H9 (cell line): ENCODE measurements around the gene FHIT. TPM values are rescaled to one million over a fixed set of nuclear protein-coding genes. Genes with fewer than 3 reads are reported as not detected.

Source experiments
- DNase-seq: peaks from one replicate; pipeline ENCODE4 v3.0.0-alpha.2; 2017
- H2AFZ ChIP-seq: one replicate; pipeline ENCODE4 v1.6.1; 2013; ENCODE audit warnings: mild to moderate bottlenecking, low read length, control low read depth, moderate library complexity
- H2AK5ac ChIP-seq: 2 replicates; pipeline ENCODE4 v1.6.1; 2013; ENCODE audit warnings: low read length, control low read depth, mixed read lengths; ENCODE audit not compliant: insufficient read length
- H2BK120ac ChIP-seq: one replicate; pipeline ENCODE4 v1.6.1; 2013; ENCODE audit warnings: low read depth, mild to moderate bottlenecking, low read length, control low read depth, inconsistent platforms; ENCODE audit not compliant: poor library complexity, severe bottlenecking
- H2BK12ac ChIP-seq: 2 replicates; pipeline ENCODE4 v1.6.1; 2013; ENCODE audit warnings: low read length, control low read depth, mixed read lengths, low read depth; ENCODE audit not compliant: insufficient read length
- H2BK15ac ChIP-seq: 2 replicates; pipeline ENCODE4 v1.6.1; 2013; ENCODE audit warnings: low read depth, low read length, control low read depth
- H2BK20ac ChIP-seq: one replicate; pipeline ENCODE4 v1.6.1; 2013; ENCODE audit warnings: low read depth, mild to moderate bottlenecking, low read length, control low read depth, inconsistent platforms; ENCODE audit not compliant: poor library complexity, severe bottlenecking
- H2BK5ac ChIP-seq: 2 replicates; pipeline ENCODE4 v1.6.1; 2013; ENCODE audit warnings: low read length, control low read depth, mixed read lengths; ENCODE audit not compliant: insufficient read length
- H3K14ac ChIP-seq: 2 replicates; pipeline ENCODE4 v1.6.1; 2013; ENCODE audit warnings: low read length, control low read depth; ENCODE audit not compliant: insufficient read depth
- H3K18ac ChIP-seq: 2 replicates; pipeline ENCODE4 v1.6.1; 2013; ENCODE audit warnings: low read depth, mild to moderate bottlenecking, mixed read lengths, low read length, control low read depth; ENCODE audit not compliant: insufficient read length
- H3K23ac ChIP-seq: 2 replicates; pipeline ENCODE4 v1.6.1; 2013; ENCODE audit warnings: low read length, control low read depth, mixed read lengths, low read depth; ENCODE audit not compliant: insufficient read length
- H3K23me2 ChIP-seq: 2 replicates; pipeline ENCODE4 v1.6.1; 2013; ENCODE audit warnings: low read depth, mild to moderate bottlenecking, mixed read lengths, low read length, control low read depth; ENCODE audit not compliant: insufficient read length, poor library complexity, severe bottlenecking
- H3K27ac ChIP-seq: 2 replicates; pipeline ENCODE4 v1.5.1; 2013; ENCODE audit warnings: low read length, control low read depth, mixed read lengths, low read depth; ENCODE audit not compliant: insufficient read length
- H3K27me3 ChIP-seq: 2 replicates; pipeline ENCODE4 v1.6.1; 2013; ENCODE audit warnings: low read length, control low read depth, inconsistent platforms; ENCODE audit not compliant: insufficient read depth
- H3K4ac ChIP-seq: 2 replicates; pipeline ENCODE4 v1.6.1; 2013; ENCODE audit warnings: low read depth, mild to moderate bottlenecking, control low read depth, inconsistent platforms, low read length, moderate library complexity
- H3K4me1 ChIP-seq: 2 replicates; pipeline ENCODE4 v1.6.1; 2013; ENCODE audit warnings: low read length, control low read depth, inconsistent platforms; ENCODE audit not compliant: insufficient read depth
- H3K4me2 ChIP-seq: 2 replicates; pipeline ENCODE4 v1.6.1; 2013; ENCODE audit warnings: low read length, control low read depth, mixed read lengths; ENCODE audit not compliant: insufficient read length, insufficient read depth
- H3K56ac ChIP-seq: 2 replicates; pipeline ENCODE4 v1.6.1; 2013; ENCODE audit warnings: low read depth, mild to moderate bottlenecking, mixed read lengths, low read length, control low read depth; ENCODE audit not compliant: insufficient read length
- H3K79me1 ChIP-seq: 2 replicates; pipeline ENCODE4 v1.6.1; 2013; ENCODE audit warnings: low read depth, mild to moderate bottlenecking, moderate library complexity, low read length, control low read depth, inconsistent platforms; ENCODE audit not compliant: insufficient read depth, poor library complexity, severe bottlenecking
- H3K79me2 ChIP-seq: 2 replicates; pipeline ENCODE4 v1.6.1; 2013; ENCODE audit warnings: low read length, control low read depth, inconsistent platforms; ENCODE audit not compliant: insufficient read depth
- H3K9ac ChIP-seq: 2 replicates; pipeline ENCODE4 v1.6.1; 2013; ENCODE audit warnings: low read length, control low read depth, mixed read lengths; ENCODE audit not compliant: insufficient read length; ENCODE audit errors: extremely low read depth
- H3K9me3 ChIP-seq: one replicate; pipeline ENCODE4 v1.6.1; 2013; ENCODE audit warnings: low read depth, low read length, inconsistent platforms; ENCODE audit not compliant: control insufficient read depth
- H3T11ph ChIP-seq: one replicate; pipeline ENCODE4 v1.6.1; 2013; ENCODE audit warnings: mild to moderate bottlenecking, low read length, control low read depth, inconsistent platforms
- H4K20me1 ChIP-seq: one replicate; pipeline ENCODE4 v1.6.1; 2013; ENCODE audit not compliant: control insufficient read depth, insufficient read length, insufficient read depth
- H4K5ac ChIP-seq: 2 replicates; pipeline ENCODE4 v1.6.1; 2013; ENCODE audit warnings: low read depth, mild to moderate bottlenecking, mixed read lengths, low read length, control low read depth; ENCODE audit not compliant: insufficient read length
- H4K8ac ChIP-seq: replicated peaks from 2 replicates; pipeline ENCODE4 v1.6.1; 2013; ENCODE audit warnings: low read length, control low read depth, mixed read lengths, low read depth; ENCODE audit not compliant: insufficient read length
- H4K91ac ChIP-seq: 2 replicates; pipeline ENCODE4 v1.6.1; 2013; ENCODE audit warnings: low read depth, mild to moderate bottlenecking, moderate library complexity, mixed read lengths, low read length, control low read depth; ENCODE audit not compliant: insufficient read length
- H3K27ac Mint-ChIP-seq, 3 experiments: 2 replicates in 2 of 3; 3 replicates in 1 of 3; pipeline ENCODE4 v1.8.0; 2020 to 2021; ENCODE audit warnings: mixed read lengths in 3 of 3, mild to moderate bottlenecking in 1 of 3, moderate library complexity in 1 of 3
- H3K27me3 Mint-ChIP-seq: 2 replicates; pipeline ENCODE4 v1.8.0; 2021; ENCODE audit warnings: low read depth, mild to moderate bottlenecking, moderate library complexity, mixed read lengths
- H3K36me3 Mint-ChIP-seq, 3 experiments: 2 replicates in 2 of 3; 3 replicates in 1 of 3; pipeline ENCODE4 v1.8.0; 2020 to 2021; ENCODE audit warnings: low read depth in 3 of 3, mixed read lengths in 3 of 3; ENCODE audit not compliant: insufficient read depth in 1 of 3
- H3K4me1 Mint-ChIP-seq, 2 experiments: 2 replicates each; pipeline ENCODE4 v1.8.0; 2020; ENCODE audit warnings: mixed read lengths in 2 of 2
- H3K4me3 Mint-ChIP-seq, 2 experiments: 2 replicates in 1 of 2; 3 replicates in 1 of 2; pipeline ENCODE4 v1.8.0; 2020 to 2021; ENCODE audit warnings: mild to moderate bottlenecking in 2 of 2, mixed read lengths in 2 of 2, moderate library complexity in 1 of 2
- H3K9me3 Mint-ChIP-seq, 2 experiments: 2 replicates in 1 of 2; 3 replicates in 1 of 2; pipeline ENCODE4 v1.8.0; 2020; ENCODE audit warnings: mild to moderate bottlenecking in 2 of 2, mixed read lengths in 2 of 2, moderate library complexity in 1 of 2
- CTCF ChIP-seq: fragments of 200-600 bp; sonication (generic); conservative IDR thresholded peaks from 3 replicates; pipeline ENCODE4 v1.8.0; 2021; ENCODE audit warnings: antibody characterized with exemption, mild to moderate bottlenecking
- WGBS: extraction: QIAGEN DNeasy Blood & Tissue Kit; methylation state at CpG from one replicate; pipeline ENCODE4 v1.1.7; 2013; ENCODE audit warnings: missing lambda C conversion rate, low lambda C conversion rate, mixed read lengths; ENCODE audit not compliant: insufficient read length; ENCODE audit errors: extremely low coverage; 5-methylcytosine and 5-hydroxymethylcytosine counted together
- total RNA-seq: library from RNA; stranded (reverse); gene quantifications from 2 replicates; pipeline ENCODE4 v1.2.1, GENCODE V29; 2021

FHIT gene
- total RNA-seq, 1 experiment from 2014 or later, result 3.0 TPM

DNA sequence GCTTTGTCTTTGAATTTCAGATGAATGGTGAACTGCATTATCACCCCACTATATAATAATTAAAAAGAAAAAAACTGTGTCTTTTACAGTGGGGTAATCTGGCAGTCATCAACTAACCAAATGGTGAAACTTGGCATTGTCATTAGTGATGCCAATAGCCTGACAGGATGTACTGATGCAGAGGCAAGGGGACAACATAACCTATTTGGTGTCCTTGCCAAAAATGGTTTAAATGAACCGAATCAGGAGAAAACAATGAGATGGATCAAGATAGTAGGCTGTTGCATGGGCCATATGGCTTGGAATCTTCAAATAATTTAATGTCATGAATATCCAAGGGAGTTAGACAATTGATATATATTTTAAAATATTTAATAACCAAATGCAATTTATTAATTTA is 738.7 kb downstream of the FHIT start:
- Histone ChIP-seq H2BK120ac (no peak overlapping the region), H3K9ac (no peak overlapping the region), H2AK5ac (no peak overlapping the region), H3K23ac (no peak overlapping the region), H3K4ac (no peak overlapping the region), H3K23me2 (no peaks in the 10 kb centered on the region), H3K79me1 (no peaks in the 10 kb centered on the region), H3K27me3 (no peaks in the 10 kb centered on the region), H2BK12ac (no peak overlapping the region), H3K18ac (no peak overlapping the region), H2BK20ac (no peak overlapping the region), H2AFZ (no peak overlapping the region), H3K4me2 (no peak overlapping the region), H3K56ac (no peak overlapping the region), H4K91ac (no peak overlapping the region), H4K20me1 (no peaks in the 10 kb centered on the region), H4K8ac (no peak overlapping the region), H3K9me3 (no peaks in the 10 kb centered on the region), H3K4me1 (no peaks in the 10 kb centered on the region), H3K79me2 (no peaks in the 10 kb centered on the region), H3T11ph (no peak overlapping the region), H3K27ac (no peak overlapping the region), H4K5ac (no peak overlapping the region), H2BK15ac (no peak overlapping the region), H3K14ac (no peak overlapping the region), H2BK5ac (no peak overlapping the region)
- no peak for DNase-seq
- no peak overlapping the region for H3K27ac Mint-ChIP-seq
- H3K27me3 Mint-ChIP-seq, result no peaks in the 10 kb centered on the region
- no peak overlapping the region for H3K4me3 Mint-ChIP-seq
- H3K4me1 Mint-ChIP-seq, result peaks cover 3 to 9% of the 10 kb centered on the region in 2 experiments; a peak in 3 of 4 replicates
- peaks cover 0 to 5% of the 10 kb centered on the region in 2 experiments; a peak in 1 of 5 replicates for H3K9me3 Mint-ChIP-seq
- H3K36me3 Mint-ChIP-seq, result peaks cover 0 to 7% (median 1%) of the 10 kb centered on the region in 3 experiments; a peak in 3 of 7 replicates
- WGBS, result no CpG with 5 or more reads among the region's 1 CpG
- no peak for TF ChIP-seq CTCF
